Effector memory CD8-positive, alpha-beta T cell (primary cell): ENCODE results near the gene CLEC2L.

ENCODE experiments used
- ATAC-seq: fragments of 150-1000 bp; cut with Tn5 transposase; replicated peaks from 2 replicates; pipeline ENCODE4 v1.10.0; 2021; ENCODE audit warnings: mild to moderate bottlenecking, moderate library complexity
- DNase-seq, 3 experiments: peaks; one replicate each; pipeline ENCODE4 v3.0.0; 2021
- H3K27ac Mint-ChIP-seq, 2 donors: one replicate each; pipeline ENCODE4 v1.8.0; 2022; ENCODE audit warnings: mild to moderate bottlenecking in 2 of 2, mixed read lengths in 2 of 2, moderate library complexity in 2 of 2
- H3K27me3 Mint-ChIP-seq, 2 donors: one replicate each; pipeline ENCODE4 v1.8.0; 2022; ENCODE audit warnings: mixed read lengths in 2 of 2
- H3K36me3 Mint-ChIP-seq: one replicate; pipeline ENCODE4 v1.8.0; 2022; ENCODE audit warnings: mild to moderate bottlenecking, moderate library complexity, mixed read lengths; ENCODE audit not compliant: insufficient read depth
- H3K4me1 Mint-ChIP-seq, 2 donors: one replicate each; pipeline ENCODE4 v1.8.0; 2022; ENCODE audit warnings: low read depth in 2 of 2, mixed read lengths in 2 of 2
- H3K4me3 Mint-ChIP-seq, 2 donors: one replicate each; pipeline ENCODE4 v1.8.0; 2022; ENCODE audit warnings: mild to moderate bottlenecking in 2 of 2, mixed read lengths in 2 of 2, moderate library complexity in 2 of 2
- H3K9me3 Mint-ChIP-seq, 2 donors: one replicate each; pipeline ENCODE4 v1.8.0; 2022; ENCODE audit warnings: mixed read lengths in 2 of 2
- total RNA-seq, 9 experiments: gene quantifications; one replicate each; lab custom pipeline; 2026; lab: John Stamatoyannopoulos, UW

The CLEC2L gene
- 0 to 0.11 (median 0) reads per million in 9 experiments for total RNA-seq

- ATAC-seq = no peak
- H3K4me3 Mint-ChIP-seq = no peak within 1 kb of the TSS
- no peak within 1 kb of the TSS for H3K27ac Mint-ChIP-seq
These were observed at the start of gene CLEC2L for GRCh38 chr7:139523199-139523941. Gene CLEC2L, plus strand, starts transcription at chr7:139523685. Its CDS starts 243 bp downstream, at chr7:139523928.

GRCh38 chr7:139476139-139476538 lies 47.3 kb upstream of the CLEC2L start:
- Mint-ChIP-seq H3K27me3 (peaks cover 6 to 54% of the 10 kb centered on the region in 2 donors), H3K9me3 (peaks cover 0 to 8% of the 10 kb centered on the region in 2 donors), H3K36me3 (no peaks in the 10 kb centered on the region), H3K4me1 (no peaks in the 10 kb centered on the region), H3K4me3 (no peak overlapping the region), H3K27ac (no peak overlapping the region)
- no peak for DNase-seq
- ATAC-seq = no peak

More at GRCh38 chr7:139523199-139523941, at the start of gene CLEC2L:
- peaks cover 4% of the 10 kb centered on the region for H3K36me3 Mint-ChIP-seq
- H3K9me3 Mint-ChIP-seq = no peaks in the 10 kb centered on the region
- H3K4me1 Mint-ChIP-seq = peaks cover 0 to 6% of the 10 kb centered on the region in 2 donors
- no peak for DNase-seq
- peaks cover 47 to 70% of the 10 kb centered on the region in 2 donors for H3K27me3 Mint-ChIP-seq

DNA sequence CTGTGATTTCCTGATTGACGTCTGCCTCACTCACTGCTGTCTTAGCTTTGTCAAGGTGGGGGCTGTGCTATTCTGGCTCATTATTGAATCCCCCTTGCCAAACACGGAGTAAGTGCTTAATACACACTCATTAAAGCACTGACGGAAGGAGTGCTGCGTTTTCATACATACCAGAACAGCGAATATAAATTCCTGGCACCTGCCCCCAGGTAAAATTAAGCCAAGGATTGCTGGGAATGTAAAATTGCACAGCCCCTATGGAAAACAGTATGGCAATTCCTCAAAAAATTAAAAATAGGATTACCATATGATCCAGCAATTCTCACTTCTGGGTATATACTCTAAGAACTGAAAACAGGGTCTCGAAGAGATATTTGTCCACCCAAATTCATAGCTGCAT lies 46.6 kb upstream of the CLEC2L start:
- no peaks in the 10 kb centered on the region for H3K4me1 Mint-ChIP-seq
- peaks cover 0 to 8% of the 10 kb centered on the region in 2 donors for H3K9me3 Mint-ChIP-seq
- H3K27me3 Mint-ChIP-seq = peaks cover 13 to 55% of the 10 kb centered on the region in 2 donors
- no peak overlapping the region for H3K4me3 Mint-ChIP-seq
- no peak overlapping the region for H3K27ac Mint-ChIP-seq
- DNase-seq (no peak), ATAC-seq (no peak)
- no peaks in the 10 kb centered on the region for H3K36me3 Mint-ChIP-seq

DNA sequence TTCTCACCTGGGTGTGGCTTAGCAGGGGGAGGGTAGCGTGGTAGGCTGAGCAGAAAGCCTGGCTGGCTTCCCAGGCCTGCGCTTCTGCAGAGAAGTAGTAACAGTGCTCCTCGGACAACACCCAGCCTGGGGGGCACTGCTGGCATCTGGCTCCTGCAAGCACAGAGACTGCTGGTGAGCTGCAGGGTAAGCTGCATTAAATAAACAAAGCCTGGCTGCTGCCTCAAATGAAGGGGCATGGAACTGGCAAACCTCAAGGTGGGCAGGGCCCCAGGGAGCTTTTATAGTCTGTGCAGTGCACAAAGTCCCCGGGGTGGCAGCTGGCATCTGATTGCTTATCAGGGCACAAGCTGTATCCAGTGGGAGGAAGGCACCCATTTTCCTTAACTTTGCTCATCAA lies 43.9 kb upstream of the CLEC2L start:
- Mint-ChIP-seq H3K4me3 (no peak overlapping the region), H3K36me3 (no peaks in the 10 kb centered on the region), H3K27me3 (peaks cover 27 to 71% of the 10 kb centered on the region in 2 donors), H3K9me3 (no peaks in the 10 kb centered on the region), H3K27ac (no peak overlapping the region), H3K4me1 (peaks cover 0 to 5% of the 10 kb centered on the region in 2 donors)
- no peak for DNase-seq
- no peak for ATAC-seq

GRCh38 chr7:139481364-139481763 lies 42.1 kb upstream of the CLEC2L start:
- H3K9me3 Mint-ChIP-seq = no peaks in the 10 kb centered on the region
- peaks cover 41 to 72% of the 10 kb centered on the region in 2 donors for H3K27me3 Mint-ChIP-seq
- H3K36me3 Mint-ChIP-seq = no peaks in the 10 kb centered on the region
- no peak for DNase-seq
- H3K4me1 Mint-ChIP-seq = peaks cover 0 to 5% of the 10 kb centered on the region in 2 donors
- H3K4me3 Mint-ChIP-seq = no peak overlapping the region
- no peak for ATAC-seq
- H3K27ac Mint-ChIP-seq = no peak overlapping the region

DNA sequence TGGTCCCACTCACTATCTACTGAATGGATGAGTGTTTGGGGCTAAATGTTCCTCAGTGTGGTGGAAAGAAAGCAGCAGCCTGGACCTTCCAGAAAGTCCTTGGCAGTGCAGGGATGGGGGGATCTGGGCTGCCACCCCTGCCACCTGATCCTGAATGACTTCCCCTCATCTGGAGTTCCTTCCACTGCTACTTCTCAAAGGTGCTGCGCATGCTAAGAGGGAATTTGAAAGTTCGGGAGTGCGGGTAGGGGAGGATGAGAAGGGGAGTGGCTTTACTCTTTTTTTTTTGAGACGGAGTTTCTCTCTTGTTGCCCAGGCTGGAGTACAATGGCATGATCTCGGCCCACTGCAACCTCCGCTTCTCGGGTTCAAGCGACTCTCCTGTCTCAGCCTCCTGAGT lies 41.4 kb upstream of the CLEC2L start:
- H3K4me3 Mint-ChIP-seq = peak overlapping the region; percentile 56 to 59
- ATAC-seq = no peak

DNA sequence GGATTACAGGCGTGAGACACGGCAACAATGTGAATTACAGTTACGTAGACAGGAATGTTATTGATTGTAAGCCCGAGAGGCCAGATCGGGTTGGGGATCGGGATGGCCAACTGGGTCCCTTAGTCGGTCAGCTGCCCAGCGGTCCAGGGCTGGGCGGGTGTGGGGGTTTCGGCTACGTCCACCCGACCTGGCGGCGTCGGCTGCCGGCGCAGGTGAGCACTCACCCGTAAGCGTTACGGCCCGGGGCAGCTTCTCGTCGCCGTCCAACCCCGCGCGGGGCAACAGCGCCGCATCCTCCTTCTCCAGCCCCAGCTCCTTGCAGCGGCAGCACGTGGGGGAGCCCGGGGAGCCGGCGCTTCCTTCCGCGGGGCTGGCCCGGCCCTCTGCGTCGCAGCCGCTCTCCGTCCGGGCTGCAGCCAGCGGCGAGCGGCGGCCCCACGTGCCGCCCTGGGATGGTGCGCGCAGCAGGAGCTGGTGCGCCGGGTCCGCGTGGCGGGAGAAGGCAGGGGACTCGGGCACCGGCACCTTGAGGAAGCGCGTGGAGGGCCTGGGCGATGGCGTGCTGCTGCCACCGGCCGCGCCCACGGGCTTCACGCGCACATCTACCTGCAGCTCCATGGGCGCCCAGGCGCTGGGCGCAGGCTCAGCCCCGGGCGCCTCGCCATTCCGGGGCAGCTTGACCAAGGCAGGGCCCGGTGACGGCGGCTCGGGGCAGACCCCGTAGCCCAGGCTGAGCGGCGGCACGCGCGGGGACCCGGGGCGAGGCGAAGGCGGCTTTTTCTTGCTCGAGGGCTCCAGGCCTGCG lies 40.6 kb upstream of the CLEC2L start:
- ATAC-seq = no peak

More for the DNA sequence above, 41.4 kb upstream of the CLEC2L start:
- DNase-seq = no peak
- Mint-ChIP-seq H3K27ac (no peak overlapping the region), H3K4me1 (peaks cover 0 to 5% of the 10 kb centered on the region in 2 donors), H3K36me3 (no peaks in the 10 kb centered on the region), H3K27me3 (peaks cover 47 to 74% of the 10 kb centered on the region in 2 donors), H3K9me3 (no peaks in the 10 kb centered on the region)

GRCh38 chr7:139487366-139488080 lies 36.0 kb upstream of the CLEC2L start:
- DNase-seq (no peak), ATAC-seq (no peak)
- no peaks in the 10 kb centered on the region for H3K36me3 Mint-ChIP-seq
- no peak overlapping the region for H3K4me3 Mint-ChIP-seq
- H3K27me3 Mint-ChIP-seq = peaks cover 37 to 68% of the 10 kb centered on the region in 2 donors
- H3K27ac Mint-ChIP-seq = no peak overlapping the region
- peaks cover 0 to 2% of the 10 kb centered on the region in 2 donors for H3K9me3 Mint-ChIP-seq
- H3K4me1 Mint-ChIP-seq = peaks cover 0 to 3% of the 10 kb centered on the region in 2 donors

More for the DNA sequence above, 40.6 kb upstream of the CLEC2L start:
- Mint-ChIP-seq H3K27ac (no peak overlapping the region), H3K9me3 (no peaks in the 10 kb centered on the region), H3K36me3 (no peaks in the 10 kb centered on the region), H3K4me1 (peaks cover 0 to 5% of the 10 kb centered on the region in 2 donors), H3K27me3 (peaks cover 54 to 74% of the 10 kb centered on the region in 2 donors), H3K4me3 (peak overlapping the region; percentile 56 to 59)
- DNase-seq = no peak

DNA sequence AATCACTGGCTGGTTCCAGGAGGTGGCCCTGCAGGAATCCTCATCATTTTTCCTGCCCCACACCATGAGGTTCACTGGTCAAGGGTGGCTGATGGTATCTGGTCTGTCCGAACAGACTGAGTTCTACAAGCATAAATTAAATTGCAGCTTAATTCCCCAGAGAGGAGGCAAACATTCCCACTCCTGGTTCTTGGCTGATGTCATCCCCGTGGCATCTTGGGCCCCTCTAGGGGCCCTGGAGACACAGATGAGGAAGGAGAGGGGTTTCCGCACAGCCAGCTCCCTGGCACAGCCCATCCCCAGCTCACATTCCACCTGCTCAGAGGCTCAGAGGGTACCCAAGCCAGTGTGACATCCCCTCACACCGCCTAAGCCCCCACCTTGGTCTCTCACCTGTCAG lies 34.7 kb upstream of the CLEC2L start:
- ATAC-seq (no peak), DNase-seq (no peak)
- H3K9me3 Mint-ChIP-seq = peaks cover 0 to 6% of the 10 kb centered on the region in 2 donors
- H3K27ac Mint-ChIP-seq = no peak overlapping the region
- peaks cover 35 to 64% of the 10 kb centered on the region in 2 donors for H3K27me3 Mint-ChIP-seq
- H3K4me1 Mint-ChIP-seq = peaks cover 0 to 2% of the 10 kb centered on the region in 2 donors
- H3K4me3 Mint-ChIP-seq = no peak overlapping the region
- no peaks in the 10 kb centered on the region for H3K36me3 Mint-ChIP-seq

DNA sequence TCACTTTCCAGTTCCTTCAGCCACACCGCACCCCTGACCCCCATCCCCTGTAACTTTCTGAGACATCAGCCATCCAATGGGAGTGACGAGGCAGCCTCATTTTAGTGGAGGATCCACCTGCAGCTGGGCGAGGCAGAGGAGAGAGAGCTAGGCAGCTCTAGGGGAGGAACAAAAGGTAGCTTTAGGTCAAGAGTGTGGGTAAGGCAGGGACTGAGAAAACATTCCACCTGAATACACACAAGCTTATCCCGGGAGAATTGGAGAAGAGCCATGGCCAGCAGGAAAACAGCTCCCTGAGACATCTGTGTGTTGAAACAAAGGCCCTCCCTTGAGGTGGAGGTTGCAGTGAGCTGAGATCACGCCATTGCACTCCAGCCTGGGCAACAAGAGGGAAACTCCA lies 33.4 kb upstream of the CLEC2L start:
- Mint-ChIP-seq H3K36me3 (no peaks in the 10 kb centered on the region), H3K4me3 (no peak overlapping the region), H3K27ac (no peak overlapping the region), H3K9me3 (peaks cover 0 to 6% of the 10 kb centered on the region in 2 donors), H3K27me3 (peaks cover 24 to 51% of the 10 kb centered on the region in 2 donors), H3K4me1 (no peaks in the 10 kb centered on the region)
- DNase-seq (no peak), ATAC-seq (no peak)

DNA sequence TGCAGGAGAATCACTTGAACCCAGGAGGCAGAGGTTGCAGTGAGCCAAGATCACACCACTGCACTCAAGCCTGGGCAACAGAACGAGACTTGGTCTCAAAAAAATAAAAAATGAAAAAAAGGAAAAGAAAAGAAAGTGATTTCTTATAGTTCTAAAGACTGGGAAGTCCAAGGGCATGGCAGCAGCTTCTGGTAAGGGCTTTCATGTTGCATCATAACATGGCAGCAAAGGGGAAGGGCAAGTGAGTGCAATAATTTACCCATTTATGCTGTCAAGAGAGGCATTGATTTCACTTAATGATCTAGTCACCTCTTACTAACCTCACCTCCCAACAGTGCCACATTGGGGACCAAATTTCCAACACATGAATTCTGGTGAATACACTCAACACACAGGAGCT lies 31.2 kb upstream of the CLEC2L start:
- H3K4me3 Mint-ChIP-seq = no peak overlapping the region
- DNase-seq (no peak), ATAC-seq (no peak)
- H3K36me3 Mint-ChIP-seq = no peaks in the 10 kb centered on the region
- H3K9me3 Mint-ChIP-seq = peaks cover 0 to 6% of the 10 kb centered on the region in 2 donors
- H3K4me1 Mint-ChIP-seq = no peaks in the 10 kb centered on the region
- no peak overlapping the region for H3K27ac Mint-ChIP-seq
- peaks cover 7 to 39% of the 10 kb centered on the region in 2 donors for H3K27me3 Mint-ChIP-seq

GRCh38 chr7:139494835-139495579 lies 28.5 kb upstream of the CLEC2L start:
- Mint-ChIP-seq H3K4me1 (peaks cover 4% of the 10 kb centered on the region in 2 donors), H3K4me3 (no peak overlapping the region), H3K9me3 (peaks cover 0 to 6% of the 10 kb centered on the region in 2 donors), H3K27ac (no peak overlapping the region), H3K36me3 (no peaks in the 10 kb centered on the region), H3K27me3 (peaks cover 0 to 21% of the 10 kb centered on the region in 2 donors)
- DNase-seq = no peak
- ATAC-seq = no peak
